RWPE1 (cell line): ENCODE measurements around the gene GREM2.

Experiments
- CTCF ChIA-PET: fragments of 350-600 bp; sonication (Branson Sonifier 250); formaldehyde crosslinking; extraction: SDS; loops from one replicate; lab custom pipeline; 2021; lab: Yijun Ruan, JAX
- POLR2A ChIA-PET: fragments of 400-600 bp; formaldehyde crosslinking; extraction: SDS; loops from one replicate; lab custom pipeline; 2020; ENCODE audit warnings: antibody characterized with exemption; ENCODE audit not compliant: low non-redundant PET; lab: Yijun Ruan, JAX
- DNase-seq: peaks from one replicate; pipeline ENCODE4 v3.0.0; 2012; ENCODE audit warnings: low spot score
- H3K27ac ChIP-seq: fragments of 450-650 bp; 2 replicates; pipeline ENCODE4 v1.5.1; 2017
- CTCF ChIP-seq: fragments of 450-650 bp; conservative IDR thresholded peaks from 2 replicates; pipeline ENCODE4 v1.5.1; 2017; ENCODE audit warnings: low read depth, mild to moderate bottlenecking

GREM2 gene

GRCh38 chr1:240516069-240516468 lies 95.9 kb downstream of the GREM2 start:
- ChIA-PET CTCF (interaction anchor here (0.6 to 0.7 kb wide), 2 partner anchors 14 to 351 kb away, joined by 3 read pairs; no protein-coding TSS in a partner anchor), POLR2A (no interaction called here)
- no peak for DNase-seq
- no peak overlapping the region for H3K27ac ChIP-seq
- no peak for TF ChIP-seq CTCF

- H3K27ac ChIP-seq: no peak overlapping the region
- DNase-seq: no peak
- no peak for TF ChIP-seq CTCF
- POLR2A ChIA-PET: no interaction called here
- CTCF ChIA-PET: interaction anchor here (0.6 to 0.7 kb wide), 2 partner anchors 15 to 33 kb away, joined by 3 to 4 read pairs; no protein-coding TSS in a partner anchor
Observed at GRCh38 chr1:240515505-240515904, 96.5 kb downstream of the GREM2 start.

DNA sequence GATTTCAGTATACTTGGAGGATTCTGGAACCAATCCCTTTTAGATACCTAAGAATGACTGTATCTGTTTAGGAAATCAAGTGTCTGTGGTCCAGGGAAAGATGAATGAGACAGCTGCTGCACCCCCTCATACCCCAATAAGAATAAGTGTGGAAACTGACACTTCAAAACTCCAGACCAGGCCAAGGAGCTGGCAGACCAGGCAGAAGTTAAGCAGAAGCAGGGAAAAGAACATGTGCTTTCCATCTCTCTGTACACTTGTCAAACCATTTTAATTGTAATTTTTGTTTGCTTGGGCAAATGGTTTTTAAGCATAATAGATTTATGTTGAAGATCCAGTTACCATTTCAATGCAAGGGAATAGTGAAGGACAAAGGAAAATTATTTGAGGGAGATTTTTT lies 100.2 kb downstream of the GREM2 start:
- POLR2A ChIA-PET: no interaction called here
- no peak overlapping the region for H3K27ac ChIP-seq
- TF ChIP-seq CTCF: no peak
- CTCF ChIA-PET: interaction anchor here (0.6 kb wide), 1 partner anchor 226 kb away, joined by 5 read pairs; no protein-coding TSS in a partner anchor
- no peak for DNase-seq

- H3K27ac ChIP-seq: no peak overlapping the region
- TF ChIP-seq CTCF: no peak
- CTCF ChIA-PET: interaction anchor here (0.7 kb wide), 1 partner anchor 183 kb away, joined by 4 read pairs; no protein-coding TSS in a partner anchor
- DNase-seq: no peak
- POLR2A ChIA-PET: no interaction called here
Observed at GRCh38 chr1:240508950-240509349, 103.0 kb downstream of the GREM2 start.

- H3K27ac ChIP-seq: no peak overlapping the region
- CTCF ChIA-PET: interaction anchor here (0.6 kb wide), 1 partner anchor 527 kb away, joined by 4 read pairs; no protein-coding TSS in a partner anchor
- DNase-seq: no peak
- POLR2A ChIA-PET: no interaction called here
- no peak for TF ChIP-seq CTCF
Observed at GRCh38 chr1:240508201-240508600, 103.8 kb downstream of the GREM2 start.

GRCh38 chr1:240506176-240506575 lies 105.8 kb downstream of the GREM2 start:
- TF ChIP-seq CTCF: no peak
- ChIA-PET CTCF (no interaction called here), POLR2A (no interaction called here)
- DNase-seq: no peak
- no peak overlapping the region for H3K27ac ChIP-seq
